GM19372 (cell line): Measurements from ENCODE around the gene ATPAF1.
"Not testable (repeated sequence)": the region's sequence is repeated elsewhere in the genome, so short reads cannot be mapped to it uniquely, and the experiment has no call there.

ENCODE experiments used
- ATAC-seq: cut with Tn5 transposase; IDR thresholded peaks from one replicate; pipeline ENCODE4 v1.9.1; 2021; ENCODE audit warnings: mild to moderate bottlenecking, low read depth, moderate library complexity; ENCODE audit not compliant: unreplicated experiment

ATPAF1 gene

GRCh38 chr1:46652321-46653100 lies 15.7 kb downstream of the ATPAF1 start:
- ATAC-seq = no peak

GRCh38 chr1:46651152-46651551 lies 17.0 kb downstream of the ATPAF1 start:
- ATAC-seq = not testable (repeated sequence)

DNA sequence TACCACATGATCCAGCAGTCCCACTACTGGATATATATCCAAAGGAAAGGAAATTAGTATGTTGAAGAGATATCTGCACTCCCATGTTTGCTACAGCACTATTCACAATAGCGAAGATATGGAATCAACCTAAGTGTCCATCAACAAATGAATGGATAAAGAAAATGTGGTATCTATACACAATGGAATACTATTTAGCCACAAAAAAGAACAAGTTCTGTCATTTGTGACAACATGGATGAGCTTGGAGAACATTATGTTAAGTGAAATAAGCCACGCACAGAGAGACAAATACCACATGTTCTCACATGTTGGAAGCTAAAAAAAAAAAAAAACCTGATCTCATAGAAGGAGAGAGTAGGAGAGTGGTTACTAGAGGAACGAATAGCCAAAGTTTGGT lies 17.7 kb downstream of the ATPAF1 start:
- ATAC-seq = no peak

- no peak for ATAC-seq
Observed at GRCh38 chr1:46649764-46650163, 18.4 kb downstream of the ATPAF1 start.

DNA sequence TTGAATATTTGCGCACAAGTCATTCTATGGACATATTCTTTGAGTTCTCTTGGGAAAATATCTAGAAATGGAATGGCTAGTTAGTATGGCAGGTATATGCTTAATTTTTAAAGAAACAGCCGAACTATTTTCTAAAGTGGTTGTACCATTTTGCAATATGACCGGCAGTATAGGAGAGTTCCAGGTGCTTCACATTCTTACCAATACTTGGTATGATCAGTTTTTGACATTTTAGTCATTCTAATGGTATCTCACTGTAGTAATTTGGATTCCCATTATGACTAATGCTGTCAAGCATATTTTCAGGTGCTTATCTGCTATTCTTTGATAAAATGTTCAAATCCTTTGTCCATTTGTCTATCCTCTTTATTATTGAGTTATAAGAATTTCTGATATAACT lies 20.6 kb downstream of the ATPAF1 start:
- no peak for ATAC-seq

GRCh38 chr1:46646844-46647243 lies 21.3 kb downstream of the ATPAF1 start:
- no peak for ATAC-seq

- no peak for ATAC-seq
Observed at GRCh38 chr1:46646331-46646730, 21.8 kb downstream of the ATPAF1 start.

GRCh38 chr1:46645815-46646214 lies 22.3 kb downstream of the ATPAF1 start:
- no peak for ATAC-seq

DNA sequence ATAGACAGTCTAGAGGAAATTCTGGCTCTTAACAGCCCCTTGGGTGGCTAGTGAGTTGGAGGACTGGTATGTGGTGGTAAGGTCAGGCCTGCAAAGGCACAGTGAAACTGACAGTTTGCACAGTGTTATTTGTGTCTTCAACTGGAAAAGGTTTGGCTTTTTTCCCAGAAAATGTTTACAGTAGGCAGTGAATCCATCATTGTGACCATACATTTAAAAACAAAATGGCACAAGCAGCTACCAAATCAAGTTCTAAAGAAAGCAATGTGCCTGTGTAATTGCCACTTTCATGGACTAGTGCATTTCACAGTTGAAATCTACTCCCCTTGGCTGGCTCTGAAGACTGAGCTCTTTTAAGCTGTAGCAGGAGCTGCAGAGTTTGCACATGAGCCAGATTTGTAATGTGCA lies 24.8 kb downstream of the ATPAF1 start:
- ATAC-seq = no peak

- no peak for ATAC-seq
Observed at GRCh38 chr1:46642115-46642680, 26.0 kb downstream of the ATPAF1 start.

- no peak for ATAC-seq
Observed at GRCh38 chr1:46639547-46639946, 28.6 kb downstream of the ATPAF1 start.

DNA sequence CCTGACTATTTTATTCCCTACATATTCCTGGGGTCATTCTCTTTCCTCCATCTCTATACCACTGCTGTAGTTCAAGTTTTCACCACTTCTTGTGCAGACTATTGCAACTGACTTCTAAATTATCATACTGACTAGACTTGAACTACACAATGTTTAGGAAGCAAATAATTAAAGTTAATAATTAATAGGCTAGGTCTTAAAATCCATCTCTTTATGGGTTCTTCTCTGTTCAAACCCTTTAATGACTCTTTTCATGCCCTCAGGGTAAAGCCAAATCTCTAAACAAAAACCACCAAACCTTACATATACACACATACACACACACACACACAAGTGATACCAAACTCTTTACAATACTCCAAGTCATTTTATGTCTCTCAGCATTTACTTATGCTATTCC lies 29.2 kb downstream of the ATPAF1 start:
- ATAC-seq = no peak

DNA sequence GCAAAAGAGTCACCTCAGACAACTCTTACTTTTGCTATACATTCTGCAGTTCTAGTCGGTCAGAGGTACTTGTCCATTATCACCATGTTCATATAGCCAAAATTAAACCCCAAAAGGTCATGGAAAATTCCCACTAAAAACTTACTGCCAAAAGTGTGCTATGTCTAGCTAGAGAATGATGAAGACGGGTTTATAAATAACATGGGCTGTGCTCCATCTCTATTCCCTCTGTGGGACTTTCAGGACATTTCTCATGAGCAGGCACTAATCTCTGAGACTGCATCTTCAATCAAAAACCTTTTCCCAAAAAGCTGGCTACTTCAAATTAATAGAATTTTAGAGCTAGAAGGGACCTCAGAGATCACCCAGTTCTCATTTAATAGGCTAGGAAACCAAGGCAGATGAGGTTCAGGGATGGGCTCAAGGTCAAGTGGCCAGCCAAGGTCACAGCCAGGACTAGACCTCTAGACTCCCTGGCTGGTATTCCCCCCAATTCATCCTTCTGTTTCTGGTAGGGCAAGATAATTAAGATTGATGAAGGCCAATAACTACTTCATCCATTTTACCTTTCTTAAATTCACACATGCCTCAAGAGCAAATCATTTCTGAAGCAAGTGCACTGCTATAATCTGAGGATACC lies 30.6 kb downstream of the ATPAF1 start:
- no peak for ATAC-seq

- no peak for ATAC-seq
Observed at GRCh38 chr1:46635205-46635604, 33.0 kb downstream of the ATPAF1 start.

DNA sequence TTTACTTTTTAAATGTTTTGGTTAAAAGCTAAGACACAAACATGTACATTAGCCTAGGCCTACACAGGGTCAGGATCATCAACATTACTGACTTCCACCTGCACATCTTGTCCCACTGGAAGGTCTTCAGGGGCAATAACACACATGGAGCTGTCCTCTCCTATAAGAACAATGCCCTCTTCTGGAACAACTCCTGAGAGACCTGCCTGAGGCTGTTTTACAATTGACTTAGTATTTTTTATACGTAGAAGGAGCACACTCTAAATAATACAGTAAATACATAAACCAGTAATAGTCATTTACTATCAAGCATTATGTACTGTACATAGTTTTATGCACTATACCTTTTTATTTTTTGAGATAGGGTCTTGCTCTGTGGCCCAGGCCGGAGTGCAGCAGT lies 37.4 kb downstream of the ATPAF1 start:
- no peak for ATAC-seq

- ATAC-seq = no peak
Observed at GRCh38 chr1:46623743-46624644, 44.2 kb downstream of the ATPAF1 start.

GRCh38 chr1:46622344-46622743 lies 45.8 kb downstream of the ATPAF1 start:
- no peak for ATAC-seq

DNA sequence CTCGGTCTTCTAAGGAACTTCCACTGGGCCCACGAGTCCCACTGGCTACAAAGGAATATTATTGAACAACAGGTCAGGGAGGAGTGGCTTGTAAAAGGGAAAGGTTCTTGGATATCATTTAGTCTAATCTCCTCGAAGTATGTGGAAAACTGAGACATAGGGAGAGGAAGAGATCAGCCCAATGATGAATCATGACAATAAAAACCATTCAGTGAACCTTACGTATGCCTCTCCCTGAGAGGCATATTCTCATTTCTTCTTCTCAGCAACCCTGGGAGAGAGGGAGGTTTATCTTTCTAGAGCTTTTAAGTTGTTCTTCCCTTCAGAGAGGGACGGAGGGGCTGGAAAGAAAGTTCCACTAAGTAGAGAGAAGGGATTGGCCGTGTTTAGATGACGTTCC lies 46.2 kb downstream of the ATPAF1 start:
- ATAC-seq = no peak

DNA sequence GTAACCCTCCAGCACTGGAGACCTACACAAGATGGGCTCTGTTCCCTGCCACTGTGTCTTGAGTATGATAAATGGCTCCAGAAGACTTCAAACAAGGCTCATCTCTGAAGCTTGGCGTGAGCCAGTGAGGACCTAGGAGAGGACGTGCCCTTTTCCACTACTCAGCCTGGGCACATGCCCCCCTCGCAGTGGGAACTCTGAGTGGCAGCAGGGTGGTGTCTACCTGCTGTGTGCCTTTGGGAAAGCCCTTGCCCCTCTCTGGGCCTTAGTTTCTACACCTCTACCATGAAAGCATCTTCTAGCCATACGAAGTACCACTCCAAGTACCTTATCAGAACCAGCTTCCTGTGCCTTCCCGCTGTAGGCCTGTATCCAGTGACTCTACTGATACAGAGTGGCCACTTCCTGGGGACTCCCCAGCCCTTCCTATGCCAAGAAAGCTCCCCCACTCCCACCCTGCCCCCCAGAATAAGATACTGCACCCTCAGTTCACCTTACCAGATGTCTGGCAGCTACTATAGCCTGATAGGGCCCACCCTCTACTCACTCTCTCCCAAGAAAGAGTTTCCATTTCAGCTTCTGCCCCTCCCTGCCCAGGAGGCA lies 48.4 kb downstream of the ATPAF1 start:
- no peak for ATAC-seq

- no peak for ATAC-seq
Observed at GRCh38 chr1:46618754-46619415, 49.3 kb downstream of the ATPAF1 start.
